HG02623 (cell line): Measurements from ENCODE around the gene KDM7A.

ENCODE experiments used
- ATAC-seq: cut with Tn5 transposase; IDR thresholded peaks from one replicate; pipeline ENCODE4 v1.9.1; 2021; ENCODE audit warnings: moderate library complexity; ENCODE audit not compliant: unreplicated experiment

The KDM7A gene

DNA sequence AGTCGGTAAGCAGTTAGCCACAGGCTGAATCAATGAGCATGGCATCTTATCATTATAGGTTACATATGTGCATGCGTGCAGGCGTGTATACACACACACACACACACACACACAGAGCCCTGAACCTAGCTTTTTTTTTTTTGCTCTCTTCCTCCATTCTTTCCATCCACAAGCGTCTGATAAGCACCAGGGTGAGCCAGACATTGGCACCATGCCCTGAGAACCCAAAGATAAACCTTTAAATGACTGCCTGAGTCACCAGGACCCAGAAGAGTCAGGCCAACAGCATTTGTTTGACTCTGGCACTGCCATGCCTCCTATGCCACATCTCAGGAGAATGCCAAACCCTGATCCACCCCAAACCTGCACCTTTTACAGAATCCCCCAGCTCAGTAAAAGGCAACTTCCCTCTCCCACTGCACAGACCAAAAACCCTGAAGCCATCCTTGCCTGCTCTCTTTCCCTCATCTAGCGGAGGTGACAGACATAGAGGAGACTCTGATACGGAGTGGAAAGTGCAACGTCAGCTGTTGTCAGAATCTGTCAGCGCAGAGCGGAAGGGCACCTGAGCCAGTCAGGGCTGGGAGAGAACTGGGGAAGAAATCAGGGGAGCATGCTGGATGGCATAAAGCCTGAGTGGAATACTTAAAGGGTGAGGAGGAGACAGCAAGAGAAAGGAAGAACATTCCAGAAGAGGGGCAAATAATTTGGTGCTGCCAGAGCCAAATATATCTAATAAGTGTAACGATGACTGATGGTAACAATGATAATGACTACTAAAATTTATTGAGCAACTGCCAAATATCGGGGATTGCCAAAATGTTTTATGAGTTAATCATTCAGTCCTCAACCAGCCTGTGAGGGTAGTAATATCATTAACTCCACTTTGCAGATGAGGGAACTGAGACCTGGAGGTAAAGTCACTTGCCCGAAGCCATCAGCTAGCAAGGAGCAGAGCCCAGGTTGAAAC is 117.2 kb downstream of the KDM7A start:
- no peak for ATAC-seq

DNA sequence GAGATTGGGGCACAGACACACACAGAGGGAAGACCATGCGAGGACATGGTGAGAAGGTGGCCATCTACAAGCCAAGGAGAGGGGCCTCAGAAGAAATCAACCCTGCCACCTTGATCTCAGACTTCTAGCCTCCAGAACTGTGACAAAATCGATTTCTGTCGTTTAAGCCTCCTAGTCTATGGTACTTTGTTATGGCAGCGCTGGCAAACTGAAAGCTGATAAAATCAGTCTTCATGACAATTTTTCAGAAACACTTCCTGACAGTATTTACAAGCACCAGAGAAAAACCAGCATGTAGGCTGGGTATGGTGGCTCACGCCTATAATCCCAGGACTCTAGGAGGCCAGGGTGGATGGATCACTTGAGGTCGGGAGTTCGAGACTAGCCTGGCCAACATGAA is 118.3 kb downstream of the KDM7A start:
- no peak for ATAC-seq

DNA sequence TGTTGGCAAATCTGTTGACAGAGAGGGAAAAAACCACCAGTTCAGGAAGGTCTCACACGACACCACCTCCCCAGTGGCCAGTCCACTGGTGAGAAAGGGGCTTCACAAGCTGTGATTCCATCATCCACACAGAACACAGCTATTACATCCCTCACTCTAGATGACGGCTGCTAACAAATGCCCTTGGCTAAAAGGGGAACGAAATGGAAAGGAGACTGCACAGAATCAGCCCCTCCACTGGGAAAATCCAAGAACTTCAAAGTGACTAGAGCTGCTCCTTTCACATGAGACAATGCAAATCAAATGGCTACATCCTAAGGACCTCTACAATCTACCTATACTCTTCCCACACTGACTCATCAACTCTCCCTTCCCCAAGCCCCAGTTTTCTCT is 119.6 kb downstream of the KDM7A start:
- no peak for ATAC-seq

DNA sequence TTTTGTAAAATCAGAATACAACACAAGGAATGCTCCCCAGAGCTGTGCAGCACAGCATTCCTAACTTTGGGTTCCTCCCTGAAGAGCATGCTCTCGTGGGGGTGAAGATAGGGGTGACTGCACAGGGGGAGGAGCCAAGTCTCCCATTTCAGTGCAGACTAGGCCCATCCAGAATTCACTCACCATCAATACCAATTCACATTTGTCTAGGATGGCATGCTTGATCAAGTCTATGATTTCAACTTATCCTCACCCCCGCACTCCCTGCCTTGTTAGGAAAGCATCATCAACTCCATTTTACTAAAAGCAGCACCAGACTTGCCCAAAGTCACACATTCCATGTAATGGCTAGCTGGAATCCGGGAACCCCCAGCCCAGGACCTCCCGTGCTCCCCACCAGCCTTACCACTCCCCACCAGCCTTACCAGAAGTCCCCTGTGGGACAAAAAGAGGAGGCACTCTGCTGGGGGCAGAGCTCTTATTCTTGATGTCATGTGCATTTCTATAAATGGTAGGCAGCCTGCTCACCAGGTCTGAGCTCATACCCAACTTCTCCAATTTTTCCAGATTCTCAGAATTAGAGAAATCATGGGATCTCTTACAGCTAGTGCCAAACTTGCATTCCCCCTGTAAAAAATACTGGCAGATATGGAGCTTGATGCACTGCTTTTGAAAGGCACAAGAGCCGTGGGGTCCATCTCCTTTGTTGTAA is 120.2 kb downstream of the KDM7A start:
- no peak for ATAC-seq

DNA sequence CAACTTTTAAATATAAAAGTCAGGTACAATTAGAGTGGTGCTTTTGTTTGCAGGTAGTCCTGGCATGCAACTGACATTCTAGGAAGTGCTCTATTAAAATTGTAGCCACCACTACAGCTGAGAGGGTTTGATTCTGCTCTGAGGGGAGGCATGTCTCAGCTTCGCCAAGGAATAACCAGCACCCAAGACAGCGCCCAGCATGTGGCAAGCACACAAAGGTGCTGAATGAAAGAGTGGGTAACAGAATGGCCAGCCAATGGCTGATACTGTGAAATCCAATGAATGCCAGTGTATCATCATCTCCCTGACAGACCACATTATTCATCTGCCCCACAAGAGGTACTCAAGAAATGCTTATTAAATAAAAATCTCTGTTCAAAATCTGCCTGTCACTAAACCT is 121.0 kb downstream of the KDM7A start:
- ATAC-seq = no peak

DNA sequence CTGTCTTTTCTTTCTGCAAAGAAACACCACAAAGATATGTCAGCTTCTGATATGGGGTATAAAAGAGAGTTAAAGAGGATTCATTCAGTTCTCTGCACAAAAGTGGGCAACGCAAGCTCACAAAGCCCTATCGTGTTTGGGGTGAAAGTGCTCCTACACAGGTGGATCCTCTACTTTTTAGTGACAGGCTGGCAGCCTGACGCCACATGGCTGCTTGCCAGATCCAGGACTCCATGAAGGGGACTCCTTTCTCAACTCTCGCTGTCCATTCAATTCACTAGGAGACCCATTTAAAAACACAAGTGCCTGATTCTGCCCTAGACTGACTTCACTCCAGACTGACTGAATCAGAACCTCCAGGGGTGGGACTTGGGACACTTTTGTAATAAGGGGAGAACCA is 122.0 kb downstream of the KDM7A start:
- ATAC-seq = no peak

DNA sequence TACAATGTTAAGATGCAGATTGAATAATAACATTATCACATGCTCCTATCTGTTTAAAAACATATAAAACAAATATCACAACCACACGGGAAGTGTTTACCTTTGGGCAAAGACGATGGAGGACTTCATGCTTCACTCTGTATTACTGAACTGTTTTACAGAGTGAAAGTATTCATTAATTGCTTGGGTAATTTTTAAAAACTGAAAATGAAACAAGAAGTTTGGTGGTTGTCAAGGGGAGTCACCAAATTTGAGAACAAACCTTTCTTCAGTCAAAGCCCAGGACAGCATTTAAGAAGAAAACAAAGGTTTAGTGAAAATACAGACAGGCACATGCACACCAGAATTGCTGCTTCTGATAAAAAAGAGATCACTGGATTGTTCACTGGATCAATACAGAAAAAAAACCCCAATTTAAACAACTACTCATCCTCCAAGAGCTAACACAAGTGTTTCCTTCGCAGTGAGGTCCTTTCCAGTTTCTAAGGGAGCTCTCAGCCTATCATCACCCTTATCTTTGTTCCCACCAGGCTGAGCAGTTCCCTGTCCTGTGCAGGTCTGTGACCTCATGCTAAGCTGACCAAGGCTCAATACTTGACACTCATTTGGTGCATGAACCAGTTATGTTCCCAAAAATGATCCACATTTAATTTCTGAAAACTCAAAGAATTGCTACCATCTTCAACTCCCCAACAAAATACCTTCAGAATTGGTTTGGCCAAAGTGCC is 122.8 kb downstream of the KDM7A start:
- ATAC-seq = peak; percentile 90

DNA sequence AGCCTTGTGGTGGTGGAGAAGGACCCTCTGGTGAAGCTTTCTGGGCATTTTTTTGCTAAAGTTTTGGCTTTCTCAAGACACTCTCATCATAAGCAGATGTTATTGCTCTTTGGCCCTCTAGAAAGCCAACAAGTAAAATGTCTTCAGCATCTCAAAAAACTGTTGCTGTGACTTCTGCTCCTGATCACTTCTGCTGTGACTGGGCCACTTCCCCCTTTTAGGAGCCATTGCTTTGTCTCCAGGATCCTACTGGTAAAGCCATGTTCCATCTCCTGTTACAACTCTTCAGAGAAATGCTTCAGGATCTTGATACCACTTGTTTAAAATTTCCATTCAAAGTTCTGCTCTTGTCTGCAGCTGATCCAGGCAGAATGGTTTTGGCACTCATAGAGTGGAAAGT is 125.0 kb downstream of the KDM7A start:
- ATAC-seq = no peak

DNA sequence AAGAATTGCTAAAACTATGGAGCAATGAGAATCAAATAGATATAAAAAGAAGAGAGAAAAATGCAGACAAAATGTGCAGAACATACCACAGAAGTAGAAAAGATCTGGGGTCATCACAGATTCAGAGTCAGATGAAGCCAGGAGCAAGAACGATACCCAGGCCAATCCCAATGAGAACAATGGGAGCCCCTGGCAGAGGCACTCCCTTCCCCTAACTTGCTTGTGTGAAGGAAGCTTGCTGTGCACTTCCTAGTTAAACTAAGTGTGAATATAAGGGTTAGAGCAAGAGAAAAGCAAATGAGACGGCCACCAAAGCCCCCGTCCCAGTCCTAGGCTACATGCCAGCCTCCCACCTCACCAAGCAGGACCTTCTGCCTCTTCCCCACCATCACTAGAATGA is 126.7 kb downstream of the KDM7A start:
- no peak for ATAC-seq

DNA sequence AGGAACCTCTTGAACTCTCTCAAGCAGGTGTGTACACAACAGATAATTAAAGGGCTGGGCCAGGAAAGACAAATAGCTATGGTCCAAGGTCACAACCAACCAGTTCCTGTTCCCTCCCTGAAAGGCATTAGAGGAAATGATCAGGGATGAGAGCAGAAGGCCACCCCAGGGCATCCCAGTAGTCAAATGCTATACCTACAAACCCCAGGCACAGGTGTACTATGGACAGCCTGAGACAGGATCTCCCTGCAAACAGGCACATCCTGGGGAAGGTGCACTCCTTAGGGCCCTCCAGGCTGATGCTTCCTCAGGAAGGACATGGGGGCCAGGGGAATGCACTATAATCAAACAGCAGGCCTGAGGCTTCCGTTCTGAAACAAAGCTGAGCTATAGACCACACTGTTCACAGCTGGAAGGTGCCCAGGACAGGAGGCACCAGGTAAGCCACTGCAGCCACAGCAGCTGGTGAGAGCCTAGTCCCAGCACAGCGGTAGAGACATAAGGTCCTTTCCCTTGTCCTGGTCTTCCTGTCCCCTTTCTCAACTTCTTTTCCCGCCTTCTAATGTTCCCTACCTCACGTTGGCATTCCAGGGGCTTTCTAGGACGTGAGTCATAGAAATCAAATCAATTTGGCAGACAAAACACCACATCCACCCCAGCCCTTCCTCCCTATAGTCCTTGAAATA is 127.3 kb downstream of the KDM7A start:
- no peak for ATAC-seq

DNA sequence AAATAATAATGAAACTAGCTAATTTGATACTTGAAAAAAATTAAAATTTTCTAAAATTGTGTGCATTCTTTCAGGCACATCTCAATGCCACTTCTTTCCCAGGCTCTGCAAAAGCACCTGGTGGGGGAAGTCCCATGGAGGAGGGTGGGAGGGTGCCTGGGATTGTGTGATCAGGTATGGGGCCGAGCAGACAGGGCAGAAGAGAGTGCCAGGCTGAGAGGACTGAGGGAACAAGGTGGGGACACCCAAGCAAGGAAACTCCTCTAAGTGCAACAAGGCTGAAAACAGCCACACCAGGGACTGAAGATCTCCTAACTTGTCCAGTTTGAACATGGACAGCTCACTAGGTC is 127.8 kb downstream of the KDM7A start:
- ATAC-seq = no peak

DNA sequence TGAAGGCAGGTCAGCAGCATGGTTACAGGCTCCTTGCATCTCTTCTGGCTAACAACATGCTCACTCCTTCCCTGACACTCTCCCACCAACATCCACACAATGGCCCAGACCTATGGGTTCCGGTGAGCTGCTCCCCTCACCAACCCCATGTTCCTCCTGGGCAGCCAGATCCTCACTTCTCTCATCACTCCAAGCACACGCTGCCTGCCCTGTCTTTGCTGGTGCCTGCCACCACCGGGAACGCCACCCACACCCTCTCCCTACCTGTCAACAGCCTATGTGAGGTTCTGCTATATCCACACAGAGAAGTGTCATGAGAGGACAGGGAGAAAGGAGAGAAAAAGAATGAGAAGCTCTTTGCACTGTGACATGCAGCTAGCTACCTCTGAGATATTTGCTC is 128.6 kb downstream of the KDM7A start:
- ATAC-seq = no peak

DNA sequence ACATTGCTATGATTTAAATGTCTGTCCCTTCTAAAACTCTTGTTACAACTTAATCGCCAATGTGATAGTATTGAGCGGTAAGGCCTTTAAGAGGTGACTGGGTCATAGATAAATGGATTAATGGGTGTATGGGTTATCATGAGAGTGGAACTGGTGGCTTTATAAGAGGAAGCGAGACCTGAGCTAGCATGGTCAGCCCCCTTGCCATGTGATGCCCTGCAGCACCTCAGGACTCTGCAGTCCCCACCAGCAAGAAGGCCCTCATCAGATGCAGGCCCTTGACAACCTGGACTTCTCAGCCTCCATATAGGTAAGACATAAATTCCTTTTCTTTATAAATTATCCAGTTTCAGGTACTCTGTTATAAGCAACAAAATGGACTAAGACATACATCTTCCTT is 129.6 kb downstream of the KDM7A start:
- ATAC-seq = no peak

DNA sequence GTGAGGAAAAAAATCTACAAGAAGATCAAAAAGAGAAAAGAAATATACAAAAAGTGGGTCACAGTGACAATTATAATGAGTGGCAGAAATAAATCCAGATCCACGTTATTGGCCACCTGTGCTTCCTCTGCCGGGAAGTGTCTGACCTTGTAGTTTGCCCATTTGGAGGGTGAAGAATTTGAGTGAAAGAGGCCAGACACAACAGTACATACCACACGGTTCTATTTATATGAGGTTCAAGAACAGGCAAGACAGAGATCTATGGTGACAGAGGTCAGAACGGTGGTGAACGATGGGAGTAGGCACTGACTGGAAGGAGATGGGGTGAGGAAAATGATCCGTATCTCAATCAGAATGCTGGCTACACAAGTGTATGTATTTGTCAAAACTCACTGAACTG is 131.1 kb downstream of the KDM7A start:
- no peak for ATAC-seq

DNA sequence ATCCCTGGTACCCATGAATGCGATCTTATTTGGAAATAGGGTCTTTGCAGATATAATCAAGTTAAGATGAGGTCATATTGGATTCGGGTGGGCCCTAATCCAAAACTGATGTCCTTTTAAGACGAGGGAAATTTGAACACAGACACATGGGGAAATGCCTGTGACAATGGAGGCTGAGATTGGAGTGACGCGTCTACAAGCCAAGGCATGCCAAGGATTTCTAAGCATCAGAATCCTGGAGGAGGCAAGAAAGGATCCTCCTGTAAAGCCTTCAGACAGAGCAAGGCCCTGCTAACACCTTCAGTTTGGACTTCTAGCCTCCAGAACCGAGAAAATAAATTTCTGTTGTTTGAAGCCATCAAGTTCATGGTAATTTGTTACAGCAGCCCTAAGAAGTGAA is 132.5 kb downstream of the KDM7A start:
- no peak for ATAC-seq

DNA sequence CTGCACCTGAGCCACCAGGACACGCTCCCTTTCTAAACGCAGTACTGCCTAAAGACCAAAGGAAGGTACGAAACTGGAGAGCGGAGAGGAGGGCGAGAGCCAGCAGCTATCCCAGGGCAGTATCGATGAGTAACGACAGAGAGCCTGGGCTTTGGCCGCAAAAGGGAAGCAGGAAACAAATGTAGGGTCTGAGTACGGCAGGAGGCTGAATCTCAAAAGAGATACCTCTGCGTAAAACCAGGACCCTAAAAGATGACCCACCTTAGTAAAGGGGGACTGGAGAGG is 134.5 kb downstream of the KDM7A start:
- no peak for ATAC-seq

DNA sequence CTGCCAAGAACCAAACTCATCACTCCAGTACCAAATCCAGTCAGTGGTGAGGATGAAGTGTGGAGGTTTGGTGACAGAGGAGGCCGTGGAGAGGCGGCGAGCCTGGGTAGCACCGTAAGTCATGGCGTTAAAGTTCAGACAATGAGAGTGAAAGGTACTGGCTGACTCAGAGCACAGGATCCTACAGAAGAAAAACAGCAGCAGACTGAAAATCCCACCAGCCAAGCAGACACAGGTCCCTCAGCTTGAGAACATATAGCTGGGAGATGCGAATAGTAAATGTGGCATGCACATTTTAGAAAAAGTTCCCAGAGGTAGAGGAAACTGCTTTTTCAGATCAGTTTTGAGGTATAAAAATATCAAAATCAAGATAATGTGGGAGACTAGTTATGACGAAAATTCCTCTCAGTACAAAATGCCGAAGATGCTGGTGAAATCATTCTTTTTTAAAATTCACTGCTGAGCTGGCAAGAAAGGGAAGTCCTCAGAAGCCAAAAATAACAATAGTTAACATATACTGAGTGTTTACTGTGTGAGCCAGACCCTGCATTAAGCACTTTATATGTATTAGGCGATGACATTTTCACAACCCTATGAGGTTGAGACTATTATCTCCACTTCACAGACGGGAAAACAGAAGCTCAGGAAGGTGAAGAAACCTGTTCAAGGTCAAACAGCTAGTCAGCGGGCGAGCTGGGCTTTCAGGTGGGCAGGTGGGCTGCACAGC is 135.0 kb downstream of the KDM7A start:
- ATAC-seq = no peak

DNA sequence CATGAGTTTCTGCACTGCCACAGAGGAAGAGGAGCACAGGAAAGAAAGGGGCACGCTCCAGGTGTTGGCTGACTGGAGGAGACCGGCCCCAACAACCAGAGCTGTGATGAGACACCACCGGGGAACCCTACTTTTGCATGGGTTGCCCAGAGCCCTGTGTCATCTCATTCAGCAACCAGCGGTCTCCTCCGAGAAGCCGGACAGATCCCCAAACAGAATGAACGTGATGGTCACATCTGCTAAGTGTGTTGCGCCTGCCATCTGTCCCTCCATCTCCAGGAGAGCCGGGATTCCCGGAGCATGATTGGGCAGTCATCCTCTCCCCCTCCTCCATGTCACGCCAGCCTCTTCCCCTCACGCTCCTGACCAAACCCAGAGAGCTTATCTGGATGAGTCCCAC is 136.9 kb downstream of the KDM7A start:
- no peak for ATAC-seq

DNA sequence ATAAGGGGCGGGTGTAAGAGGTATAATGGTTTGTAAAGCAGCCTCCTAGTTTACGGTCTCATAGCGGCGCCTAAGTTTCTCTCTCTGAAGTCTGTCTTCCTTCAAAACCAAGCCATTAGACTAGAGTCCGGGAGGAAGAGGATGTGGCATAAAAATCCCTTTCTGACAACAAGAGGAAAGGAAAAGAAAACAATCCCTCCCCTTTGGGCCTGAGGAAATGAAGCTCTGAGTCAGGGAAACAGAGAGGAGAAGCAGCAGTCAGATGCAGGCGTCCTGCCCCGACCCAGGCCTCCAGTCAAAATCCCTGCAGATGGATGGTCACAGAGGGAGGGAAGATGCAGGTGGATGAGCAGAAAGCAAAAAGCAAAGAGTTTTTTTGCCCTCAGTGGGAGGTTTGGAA is 137.7 kb downstream of the KDM7A start:
- ATAC-seq = no peak

DNA sequence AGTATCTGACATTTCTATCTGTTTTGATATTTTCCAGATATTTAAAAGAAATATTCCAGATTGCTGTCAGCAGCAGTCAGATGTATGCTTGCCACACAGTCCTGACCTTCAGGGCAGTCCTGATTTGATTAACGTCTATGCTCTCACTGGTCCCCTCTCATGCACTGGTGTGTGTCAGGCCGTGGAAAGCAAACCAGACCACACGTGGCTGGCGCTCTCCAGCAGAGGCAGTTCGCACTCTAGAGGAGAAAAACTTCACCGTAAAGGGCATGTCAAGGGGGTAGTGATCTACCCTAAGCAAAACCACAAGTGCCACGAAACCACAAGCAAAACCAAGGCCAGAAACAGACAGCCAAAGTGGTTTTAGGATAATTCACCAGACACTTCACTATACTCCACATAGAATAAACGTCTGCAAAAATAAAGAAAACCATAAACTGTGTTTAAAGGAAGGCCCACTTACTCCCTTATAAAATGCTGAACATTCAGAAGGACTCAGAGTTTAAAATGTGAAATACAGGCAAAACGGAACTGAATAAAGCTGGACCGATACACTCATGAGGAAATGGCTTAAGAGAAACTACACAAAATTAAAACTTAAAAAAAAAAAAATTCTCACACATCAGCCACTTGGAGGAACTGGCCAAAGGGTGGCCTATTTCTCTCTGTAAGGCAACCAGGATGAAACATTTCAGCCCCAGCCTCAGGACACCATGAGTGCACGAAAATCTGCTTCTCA is 140.4 kb downstream of the KDM7A start:
- peak; percentile 68 for ATAC-seq
